ENCODE results near the gene VASH1. TPM values are rescaled to one million over a fixed set of nuclear protein-coding genes. Genes with fewer than 3 reads are reported as not detected.

The VASH1 gene
- total RNA-seq, 2 donors from 2014 or later = 2.1 to 19.8 TPM

- no peak for DNase-seq (ENCODE audit: low spot score)
- no peak overlapping the region for H3K27ac ChIP-seq
- no peak for TF ChIP-seq CTCF (IDR thresholded peaks at IDR 0.05)
- TF ChIP-seq POLR2A (IDR thresholded peaks at IDR 0.05) = no peak
- TF ChIP-seq POLR2AphosphoS5 (IDR thresholded peaks at IDR 0.05) = no peak
- 57% methylated on average over 5 of the region's 5 CpGs for WGBS
- H3K4me3 ChIP-seq = no peak overlapping the region
- H3K9me3 ChIP-seq = no peaks in the 10 kb centered on the region
- no peaks in the 10 kb centered on the region for H3K36me3 ChIP-seq
- H3K4me1 ChIP-seq (replicated peaks) = no peaks in the 10 kb centered on the region
- intact Hi-C loops (cut with DNase I) = loop anchor here (5.0 kb wide), 1 partner anchor 68 kb away; no protein-coding TSS in a partner anchor
- no peaks in the 10 kb centered on the region for H3K27me3 ChIP-seq (replicated peaks; ENCODE audit: insufficient read depth)
Measured at GRCh38 chr14:76780360-76780759, 19.1 kb downstream of the VASH1 start.

GRCh38 chr14:76780875-76781647 lies 19.8 kb downstream of the VASH1 start:
- Histone ChIP-seq H3K4me3 (no peak overlapping the region), H3K27me3 (replicated peaks; ENCODE audit: insufficient read depth) (no peaks in the 10 kb centered on the region), H3K9me3 (no peaks in the 10 kb centered on the region), H3K4me1 (replicated peaks) (no peaks in the 10 kb centered on the region), H3K27ac (no peak overlapping the region), H3K36me3 (no peaks in the 10 kb centered on the region)
- 70% methylated on average over 11 of the region's 11 CpGs for WGBS
- TF ChIP-seq POLR2A (IDR thresholded peaks at IDR 0.05) (no peak), POLR2AphosphoS5 (IDR thresholded peaks at IDR 0.05) (no peak), CTCF (IDR thresholded peaks at IDR 0.05) (no peak)
- intact Hi-C loops (cut with DNase I) = loop anchor here (5.0 kb wide), 1 partner anchor 69 kb away; no protein-coding TSS in a partner anchor
- no peak for DNase-seq (ENCODE audit: low spot score)

- H3K27me3 ChIP-seq (replicated peaks; ENCODE audit: insufficient read depth) = no peaks in the 10 kb centered on the region
- no peak overlapping the region for H3K27ac ChIP-seq
- 86% methylated on average over 2 of the region's 2 CpGs for WGBS
- no peak overlapping the region for H3K4me3 ChIP-seq
- no peaks in the 10 kb centered on the region for H3K36me3 ChIP-seq
- no peaks in the 10 kb centered on the region for H3K4me1 ChIP-seq (replicated peaks)
- no peak for TF ChIP-seq POLR2A (IDR thresholded peaks at IDR 0.05)
- TF ChIP-seq POLR2AphosphoS5 (IDR thresholded peaks at IDR 0.05) = no peak
- TF ChIP-seq CTCF (IDR thresholded peaks at IDR 0.05) = no peak
- intact Hi-C loops (cut with DNase I) = loop anchor here (5.0 kb wide), 1 partner anchor 69 kb away; no protein-coding TSS in a partner anchor
- H3K9me3 ChIP-seq = no peaks in the 10 kb centered on the region
- no peak for DNase-seq (ENCODE audit: low spot score)
Measured at GRCh38 chr14:76781648-76782051, 20.4 kb downstream of the VASH1 start.

- no peak for DNase-seq (ENCODE audit: low spot score)
- no peaks in the 10 kb centered on the region for H3K9me3 ChIP-seq
- intact Hi-C loops (cut with DNase I) = loop anchor here (5.0 kb wide), 1 partner anchor 70 kb away; no protein-coding TSS in a partner anchor
- no peaks in the 10 kb centered on the region for H3K27me3 ChIP-seq (replicated peaks; ENCODE audit: insufficient read depth)
- no peaks in the 10 kb centered on the region for H3K4me1 ChIP-seq (replicated peaks)
- H3K4me3 ChIP-seq = no peak overlapping the region
- peaks cover 0 to 2% of the 10 kb centered on the region in 2 donors for H3K36me3 ChIP-seq
- TF ChIP-seq POLR2AphosphoS5 (IDR thresholded peaks at IDR 0.05) (no peak), CTCF (IDR thresholded peaks at IDR 0.05) (no peak), POLR2A (IDR thresholded peaks at IDR 0.05) (no peak)
- 86% methylated on average over 9 of the region's 10 CpGs for WGBS
- H3K27ac ChIP-seq = no peak overlapping the region
Measured at GRCh38 chr14:76782115-76782884, 21.0 kb downstream of the VASH1 start.

Data from prostate gland (tissue), 2 donors.